ENCODE measurements around the gene DNAJC4.

The DNAJC4 gene

GRCh38 chr11:64249563-64250414 lies 19.4 kb downstream of the DNAJC4 start:
- TF ChIP-seq CTCF (IDR thresholded peaks at IDR 0.05; ENCODE audit: low read depth, low read length, missing control alignments), result no peak
- DNase-seq (ENCODE audit: low read depth), result no peak
- in situ Hi-C loops (cut with HindIII; ENCODE audit: low sequenced_read_pairs), result no loop called here
- no peak overlapping the region for H3K4me3 ChIP-seq (ENCODE audit: low read depth, low read length)

- H3K4me3 ChIP-seq (ENCODE audit: low read depth, low read length), result peak overlapping the region; percentile 50
- no peak for TF ChIP-seq CTCF (IDR thresholded peaks at IDR 0.05; ENCODE audit: low read depth, low read length, missing control alignments)
- no peak for DNase-seq (ENCODE audit: low read depth)
- in situ Hi-C loops (cut with HindIII; ENCODE audit: low sequenced_read_pairs), result no loop called here
Observed at GRCh38 chr11:64250415-64251015, 20.2 kb downstream of the DNAJC4 start.

- H3K4me3 ChIP-seq (ENCODE audit: low read depth, low read length), result peak within 1 kb of the TSS; percentile 50
- in situ Hi-C loops (cut with HindIII; ENCODE audit: low sequenced_read_pairs), result no loop called here
- peak; percentile 53 for TF ChIP-seq CTCF (IDR thresholded peaks at IDR 0.05; ENCODE audit: low read depth, low read length, missing control alignments)
- no peak for DNase-seq (ENCODE audit: low read depth)
Observed at GRCh38 chr11:64251016-64251752, 20.8 kb downstream of the DNAJC4 start, which contains the start of gene PLCB3. PLCB3 (plus strand) TSS chr11:64251530; CDS start chr11:64251650, 120 bp downstream.

- peak overlapping the region; percentile 50 for H3K4me3 ChIP-seq (ENCODE audit: low read depth, low read length)
- TF ChIP-seq CTCF (IDR thresholded peaks at IDR 0.05; ENCODE audit: low read depth, low read length, missing control alignments), result no peak
- no peak for DNase-seq (ENCODE audit: low read depth)
- in situ Hi-C loops (cut with HindIII; ENCODE audit: low sequenced_read_pairs), result no loop called here
Observed at GRCh38 chr11:64251753-64252002, 21.3 kb downstream of the DNAJC4 start.

GRCh38 chr11:64252003-64252872 lies 21.9 kb downstream of the DNAJC4 start:
- in situ Hi-C loops (cut with HindIII; ENCODE audit: low sequenced_read_pairs), result no loop called here
- peak overlapping the region; percentile 50 for H3K4me3 ChIP-seq (ENCODE audit: low read depth, low read length)
- DNase-seq (ENCODE audit: low read depth), result no peak

More at GRCh38 chr11:64252003-64252872, 21.9 kb downstream of the DNAJC4 start:
- peak; percentile 49 for TF ChIP-seq CTCF (IDR thresholded peaks at IDR 0.05; ENCODE audit: low read depth, low read length, missing control alignments)
